HTERT RPE-1 (cell line): ENCODE measurements around the gene ASB13.

Source experiments
- in situ Hi-C: fragments of 300-500 bp; cut with MboI; formaldehyde crosslinking; loops from 4 replicates; pipeline ENCODE4 v1.14.3; 2020; ENCODE audit warnings: low sequenced_read_pairs

ASB13 gene

GRCh38 chr10:5666008-5666840 lies at the start of gene ASB13:
ASB13 (minus strand) TSS chr10:5666595; CDS start chr10:5666551, 44 bp downstream.
- in situ Hi-C loops = no loop called here

GRCh38 chr10:5711642-5712041 lies 45.2 kb upstream of the ASB13 start:
- in situ Hi-C loops = no loop called here

GRCh38 chr10:5710859-5711258 lies 44.5 kb upstream of the ASB13 start:
- in situ Hi-C loops = no loop called here

- in situ Hi-C loops = no loop called here
Observed at GRCh38 chr10:5709865-5710264, 43.5 kb upstream of the ASB13 start.

- in situ Hi-C loops = no loop called here
Observed at GRCh38 chr10:5708356-5708755, 42.0 kb upstream of the ASB13 start.

- in situ Hi-C loops = no loop called here
Observed at GRCh38 chr10:5698062-5698461, 31.7 kb upstream of the ASB13 start.

GRCh38 chr10:5697342-5697741 lies 30.9 kb upstream of the ASB13 start:
- in situ Hi-C loops = no loop called here

- in situ Hi-C loops = no loop called here
Observed at GRCh38 chr10:5694573-5694972, 28.2 kb upstream of the ASB13 start.

GRCh38 chr10:5692461-5693358 lies 26.3 kb upstream of the ASB13 start:
- in situ Hi-C loops = no loop called here

GRCh38 chr10:5691786-5692185 lies 25.4 kb upstream of the ASB13 start:
- in situ Hi-C loops = no loop called here

- in situ Hi-C loops = no loop called here
Observed at GRCh38 chr10:5688587-5688986, 22.2 kb upstream of the ASB13 start.

GRCh38 chr10:5685764-5686240 lies 19.4 kb upstream of the ASB13 start:
- in situ Hi-C loops = no loop called here

- in situ Hi-C loops = no loop called here
Observed at GRCh38 chr10:5684971-5685763, 18.8 kb upstream of the ASB13 start.

GRCh38 chr10:5684318-5684970 lies 18.0 kb upstream of the ASB13 start, which contains the start of gene TASOR2:
TASOR2 (plus strand) TSS chr10:5684838; CDS start chr10:5720643, 35,805 bp downstream.
- in situ Hi-C loops = no loop called here

- in situ Hi-C loops = no loop called here
Observed at GRCh38 chr10:5683065-5683464, 16.7 kb upstream of the ASB13 start.

- in situ Hi-C loops = no loop called here
Observed at GRCh38 chr10:5681930-5682329, 15.5 kb upstream of the ASB13 start.

- in situ Hi-C loops = no loop called here
Observed at GRCh38 chr10:5679606-5680005, 13.2 kb upstream of the ASB13 start.

GRCh38 chr10:5679037-5679435 lies 12.6 kb upstream of the ASB13 start:
- in situ Hi-C loops = no loop called here

- in situ Hi-C loops = no loop called here
Observed at GRCh38 chr10:5678397-5679036, 12.1 kb upstream of the ASB13 start.
